Large intestine (tissue), 3 donors: ENCODE results near the gene TBC1D7. TPM values are rescaled to one million over a fixed set of nuclear protein-coding genes. Genes with fewer than 3 reads are reported as not detected.

Experiments used
- DNase-seq, 2 donors: peaks; one replicate each; pipeline versions ENCODE4 v3.0.0 to v3.0.0-alpha.2; 2013
- H3K27ac ChIP-seq: one replicate; pipeline ENCODE4 v1.5.1; 2013; ENCODE audit warnings: low read length
- H3K27me3 ChIP-seq: 2 replicates; pipeline ENCODE4 v1.6.1; 2013; ENCODE audit warnings: low read length; ENCODE audit not compliant: control insufficient read depth, insufficient read depth
- H3K36me3 ChIP-seq: 2 replicates; pipeline ENCODE4 v1.6.1; 2013; ENCODE audit warnings: low read length; ENCODE audit not compliant: control insufficient read depth, insufficient read depth
- H3K4me1 ChIP-seq: one replicate; pipeline ENCODE4 v1.6.1; 2013; ENCODE audit warnings: low read length; ENCODE audit not compliant: control insufficient read depth, insufficient read depth
- H3K4me3 ChIP-seq: one replicate; pipeline ENCODE4 v1.5.1; 2013; ENCODE audit warnings: low read length
- H3K9me3 ChIP-seq: one replicate; pipeline ENCODE4 v1.6.1; 2013; ENCODE audit warnings: mild to moderate bottlenecking, low read depth, low read length, moderate library complexity; ENCODE audit not compliant: control insufficient read depth
- WGBS: methylation state at CpG from one replicate; pipeline ENCODE4 v1.1.5; 2013; ENCODE audit warnings: low lambda C conversion rate; ENCODE audit not compliant: insufficient coverage; 5-methylcytosine and 5-hydroxymethylcytosine counted together
- polyA plus RNA-seq: library from polyadenylated mRNA; unstranded; fragments of 120-200 nt; gene quantifications from one replicate; pipeline ENCODE4 v1.2.1, GENCODE V29; 2013

The TBC1D7 gene
- polyA plus RNA-seq, 1 donor: 15.6 TPM

DNA sequence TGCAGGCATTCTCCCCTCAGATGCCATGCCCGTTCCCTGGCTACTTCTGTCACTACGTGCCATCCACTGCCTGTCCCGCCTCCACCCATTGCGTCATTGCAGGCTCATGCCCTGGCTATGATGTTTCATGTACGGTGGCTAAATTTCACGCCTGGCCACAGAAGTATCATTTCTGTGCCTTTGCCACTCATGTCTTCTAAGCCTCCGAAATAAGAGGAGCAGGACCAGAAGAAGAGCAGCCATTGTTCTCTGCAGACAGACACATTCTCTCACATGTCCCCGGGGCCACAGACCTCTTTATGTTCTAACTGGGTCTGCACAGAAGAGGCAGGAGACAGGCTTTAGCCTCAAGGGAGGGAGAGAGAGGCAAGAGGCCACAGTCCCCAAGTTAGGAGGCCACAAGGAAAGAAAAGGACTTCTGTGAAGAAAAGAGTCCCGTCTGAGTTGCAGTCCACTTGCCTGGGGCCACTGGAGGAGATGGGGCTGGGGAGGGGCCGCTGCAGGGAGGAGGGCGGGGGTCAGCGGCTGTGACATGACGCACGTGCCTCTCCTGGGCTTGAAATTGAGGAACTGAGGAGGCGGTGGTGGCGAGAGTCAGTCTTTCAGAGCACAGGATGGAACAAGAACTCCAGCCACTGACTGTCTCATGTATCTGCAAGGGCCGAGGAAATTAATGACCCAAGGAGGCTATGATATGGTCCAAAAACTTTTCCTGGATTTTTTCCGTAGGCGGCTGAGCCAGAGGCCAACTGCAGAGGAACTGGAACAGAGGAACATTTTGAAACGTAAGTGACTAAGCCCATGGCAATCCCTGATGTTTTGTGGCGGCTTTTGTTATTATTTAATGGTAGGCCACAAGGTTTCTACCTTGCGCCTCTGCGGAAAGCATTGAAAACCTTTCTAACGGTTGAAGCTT lies 55.9 kb downstream of the TBC1D7 start:
- DNase-seq: no peak
- no peak overlapping the region for H3K4me3 ChIP-seq

DNA sequence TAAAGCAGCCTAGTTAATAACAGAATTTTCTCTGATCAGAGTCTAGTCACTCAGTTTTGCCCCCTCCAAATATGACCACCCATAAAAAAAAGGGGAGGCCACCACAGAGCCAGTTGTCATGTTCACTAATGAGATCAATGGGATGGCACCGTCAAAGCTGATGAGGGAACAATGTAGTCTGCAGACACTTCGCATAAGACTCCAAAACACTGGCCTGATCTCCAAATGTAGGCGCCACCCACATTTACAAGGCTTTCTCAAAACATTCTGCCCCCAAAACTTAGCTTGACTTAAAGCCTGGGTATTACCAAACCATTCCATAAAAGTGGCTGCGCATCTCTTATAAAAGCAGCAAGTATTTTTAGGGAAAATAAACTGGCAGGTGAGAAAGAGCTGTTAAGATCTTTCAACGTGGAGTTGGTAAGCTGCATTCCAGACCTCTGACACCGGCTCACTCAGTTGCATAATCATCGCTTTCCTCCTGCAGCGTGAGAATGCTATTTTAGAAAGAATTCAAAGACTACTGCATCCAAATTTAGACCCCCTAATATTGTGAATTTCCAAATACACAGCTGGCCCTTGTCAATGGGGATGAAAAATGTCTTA lies 59.3 kb downstream of the TBC1D7 start:
- Histone ChIP-seq H3K36me3 (no peaks in the 10 kb centered on the region), H3K27me3 (no peaks in the 10 kb centered on the region), H3K4me3 (no peak overlapping the region), H3K4me1 (no peaks in the 10 kb centered on the region), H3K9me3 (no peaks in the 10 kb centered on the region), H3K27ac (no peak overlapping the region)
- no CpG with 5 or more reads among the region's 8 CpGs for WGBS
- DNase-seq: no peak

More for the DNA sequence above, 55.9 kb downstream of the TBC1D7 start:
- Histone ChIP-seq H3K27me3 (no peaks in the 10 kb centered on the region), H3K36me3 (no peaks in the 10 kb centered on the region), H3K9me3 (no peaks in the 10 kb centered on the region), H3K27ac (no peak overlapping the region), H3K4me1 (no peaks in the 10 kb centered on the region)
- 93% methylated on average over 5 of the region's 24 CpGs for WGBS

DNA sequence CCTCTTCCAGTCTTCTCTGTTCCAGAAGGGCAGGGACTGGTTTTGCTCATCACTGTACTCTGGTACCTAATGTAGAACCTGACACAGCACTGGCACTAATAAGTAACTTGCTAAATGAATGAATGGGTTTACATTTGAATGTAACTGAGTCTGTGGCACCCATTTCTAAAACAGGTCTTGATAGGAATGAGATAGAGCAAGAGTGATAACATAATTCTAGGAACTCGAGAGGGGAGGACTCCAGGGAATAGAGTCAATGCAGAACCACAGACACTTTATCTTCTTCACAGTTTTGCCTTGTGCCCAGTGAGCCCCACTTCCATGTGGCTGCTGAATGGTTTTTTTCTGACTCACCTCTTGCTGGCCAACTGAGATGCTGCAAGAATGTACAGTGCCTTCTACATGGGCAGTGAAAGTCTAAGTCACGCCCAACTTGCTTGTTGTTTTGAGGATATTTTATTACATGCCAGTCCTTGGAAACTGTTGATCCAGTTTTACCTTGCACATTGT lies 61.1 kb downstream of the TBC1D7 start:
- DNase-seq: no peak
- no peaks in the 10 kb centered on the region for H3K4me1 ChIP-seq
- H3K27ac ChIP-seq: no peak overlapping the region
- H3K4me3 ChIP-seq: no peak overlapping the region
- no peaks in the 10 kb centered on the region for H3K9me3 ChIP-seq
- no CpG with 5 or more reads among the region's 2 CpGs for WGBS
- H3K27me3 ChIP-seq: no peaks in the 10 kb centered on the region
- H3K36me3 ChIP-seq: no peaks in the 10 kb centered on the region

DNA sequence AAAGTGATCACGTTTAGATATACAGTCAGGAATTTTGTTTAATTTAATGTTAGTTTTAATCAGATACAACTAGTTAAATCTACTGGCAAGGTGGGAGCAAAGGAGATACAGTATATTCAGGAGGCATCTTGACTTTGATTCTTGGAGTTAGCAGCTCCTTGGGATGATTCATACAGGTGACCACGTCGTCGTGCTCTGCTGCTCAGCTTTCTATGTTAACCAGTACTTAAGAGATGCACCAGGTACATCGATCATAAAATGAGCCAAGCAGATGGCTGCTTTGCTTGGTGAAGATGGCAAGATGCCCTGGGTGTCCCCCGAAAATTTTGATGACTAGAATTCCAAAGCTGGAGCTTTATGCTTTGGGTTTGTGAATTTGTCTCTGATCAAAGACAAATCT lies 64.7 kb downstream of the TBC1D7 start:
- H3K36me3 ChIP-seq: no peaks in the 10 kb centered on the region
- 100% methylated on average over 1 of the region's 6 CpGs for WGBS
- DNase-seq: no peak
- H3K4me1 ChIP-seq: no peaks in the 10 kb centered on the region
- H3K4me3 ChIP-seq: no peak overlapping the region
- H3K9me3 ChIP-seq: no peaks in the 10 kb centered on the region
- H3K27me3 ChIP-seq: no peaks in the 10 kb centered on the region
- no peak overlapping the region for H3K27ac ChIP-seq

DNA sequence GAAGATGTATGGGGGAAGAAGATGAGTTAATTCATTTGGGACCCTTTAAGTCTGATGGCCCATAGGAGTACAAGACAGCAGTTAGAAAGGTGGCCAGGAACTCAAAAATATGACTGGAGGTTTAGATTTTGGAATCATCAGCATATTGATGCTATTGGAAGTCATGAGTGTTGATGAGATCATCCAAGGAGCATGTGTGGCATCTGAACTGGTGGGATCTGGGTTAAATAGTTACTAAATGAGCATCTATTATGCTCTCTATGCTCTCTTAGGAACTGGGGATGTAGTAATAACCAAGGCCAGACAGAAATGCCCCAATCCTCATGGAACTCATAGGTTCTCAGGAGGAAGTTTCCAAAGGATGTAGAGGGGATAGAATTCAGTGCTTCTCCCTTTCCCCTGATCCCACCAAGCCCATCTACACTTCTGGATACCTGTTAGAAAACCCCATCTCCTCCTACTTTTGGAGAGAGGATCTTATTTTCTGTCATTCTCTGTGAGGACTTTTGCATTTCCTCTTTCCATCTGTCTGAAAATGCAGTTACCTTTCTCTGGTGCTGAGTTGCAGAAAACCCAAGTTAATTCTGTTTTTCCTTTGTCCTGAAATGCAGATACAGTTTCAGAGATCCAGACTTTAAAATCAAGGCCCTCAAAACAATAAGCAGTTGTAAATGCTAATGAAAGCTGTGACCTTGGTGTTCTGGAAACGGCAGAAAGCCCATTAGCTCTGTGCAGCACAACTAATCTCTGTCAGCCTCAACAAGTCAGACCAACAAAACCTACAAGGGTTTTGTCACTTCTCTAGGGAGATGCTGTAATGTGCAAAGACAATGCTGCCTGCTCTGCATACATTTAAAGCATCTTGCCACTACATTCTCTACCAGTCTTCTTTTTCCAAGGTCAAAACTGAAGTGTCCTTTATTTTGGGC lies 65.8 kb downstream of the TBC1D7 start:
- Histone ChIP-seq H3K4me3 (no peak overlapping the region), H3K36me3 (no peaks in the 10 kb centered on the region), H3K27ac (no peak overlapping the region), H3K4me1 (no peaks in the 10 kb centered on the region), H3K9me3 (no peaks in the 10 kb centered on the region), H3K27me3 (no peaks in the 10 kb centered on the region)
- WGBS: no CpG with 5 or more reads among the region's 1 CpG
- DNase-seq: no peak

DNA sequence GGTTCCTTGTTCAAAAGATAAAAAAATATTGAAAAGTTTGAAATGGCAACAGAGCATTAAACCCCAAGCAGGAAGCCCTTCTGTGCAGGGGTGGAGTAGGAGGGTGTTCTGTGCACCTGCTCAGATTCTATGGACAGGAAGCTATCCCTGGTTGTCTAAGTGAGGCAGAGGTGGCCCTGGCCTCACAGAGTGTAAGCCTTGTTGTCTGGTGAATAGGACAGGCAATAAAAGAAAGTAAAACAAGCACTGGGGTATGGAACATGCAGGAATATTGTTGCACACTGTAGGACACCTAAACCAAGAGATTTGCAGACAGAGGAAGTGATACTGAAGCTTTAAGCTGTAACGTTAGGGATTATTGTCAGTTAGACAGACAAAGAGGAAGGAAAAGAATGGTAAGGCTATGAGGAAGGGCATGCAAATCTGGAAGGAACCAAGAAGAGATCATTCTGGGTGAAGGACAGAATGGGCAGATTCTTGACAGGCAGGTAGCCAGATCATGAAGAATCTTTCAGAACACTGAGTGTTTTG lies 66.8 kb downstream of the TBC1D7 start:
- no peak for DNase-seq
- no peaks in the 10 kb centered on the region for H3K9me3 ChIP-seq
- H3K27ac ChIP-seq: no peak overlapping the region
- H3K27me3 ChIP-seq: no peaks in the 10 kb centered on the region
- 83% methylated on average over 1 of the region's 1 CpG for WGBS
- no peaks in the 10 kb centered on the region for H3K36me3 ChIP-seq
- no peak overlapping the region for H3K4me3 ChIP-seq
- no peaks in the 10 kb centered on the region for H3K4me1 ChIP-seq

DNA sequence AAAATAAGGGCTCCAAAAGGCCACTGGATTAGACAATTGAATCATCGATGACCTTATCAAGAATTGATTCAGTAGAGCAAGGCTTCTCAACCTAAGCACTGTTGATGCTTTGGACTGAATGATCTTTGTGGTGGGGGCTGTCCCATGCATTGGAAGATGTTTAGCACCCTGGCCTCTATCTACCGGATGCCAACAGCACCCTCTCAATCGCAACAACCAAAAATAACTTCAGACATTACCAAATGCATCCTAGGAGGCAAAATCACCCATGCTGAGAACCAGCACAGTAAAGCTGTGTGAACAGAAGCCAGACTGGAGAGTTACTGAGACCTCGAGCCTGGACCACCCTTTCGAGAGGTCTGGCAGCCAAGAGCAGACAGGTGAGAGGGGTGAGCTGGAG lies 67.5 kb downstream of the TBC1D7 start:
- Histone ChIP-seq H3K27ac (no peak overlapping the region), H3K27me3 (no peaks in the 10 kb centered on the region), H3K9me3 (peaks cover 3% of the 10 kb centered on the region), H3K36me3 (no peaks in the 10 kb centered on the region), H3K4me3 (no peak overlapping the region), H3K4me1 (no peaks in the 10 kb centered on the region)
- DNase-seq: no peak
- WGBS: 100% methylated on average over 2 of the region's 5 CpGs

DNA sequence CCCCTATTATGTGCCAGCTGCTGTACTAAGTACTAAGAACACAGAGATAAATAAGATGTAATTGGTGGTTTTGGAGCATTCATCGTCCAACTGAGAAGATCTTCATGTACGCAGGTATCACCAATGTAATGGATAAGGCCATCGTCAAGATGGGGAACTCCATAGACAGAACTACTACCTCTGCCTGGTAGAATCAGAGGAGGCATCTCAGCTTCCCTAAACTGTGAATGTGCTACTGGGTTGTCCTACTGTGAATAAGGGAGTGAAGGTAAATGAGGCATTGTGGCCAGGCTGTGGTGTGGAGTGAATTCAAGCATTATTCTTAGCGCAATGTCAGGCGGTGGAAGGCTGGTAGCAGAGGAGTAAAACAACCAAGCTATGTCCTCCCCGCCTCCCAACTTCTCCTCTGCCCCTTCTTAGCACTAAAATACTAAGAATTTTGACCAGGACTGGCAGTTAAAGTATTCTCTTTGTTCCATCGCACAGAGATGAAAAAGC lies 68.2 kb downstream of the TBC1D7 start:
- no CpG with 5 or more reads among the region's 7 CpGs for WGBS
- Histone ChIP-seq H3K36me3 (no peaks in the 10 kb centered on the region), H3K9me3 (peaks cover 5% of the 10 kb centered on the region)

DNA sequence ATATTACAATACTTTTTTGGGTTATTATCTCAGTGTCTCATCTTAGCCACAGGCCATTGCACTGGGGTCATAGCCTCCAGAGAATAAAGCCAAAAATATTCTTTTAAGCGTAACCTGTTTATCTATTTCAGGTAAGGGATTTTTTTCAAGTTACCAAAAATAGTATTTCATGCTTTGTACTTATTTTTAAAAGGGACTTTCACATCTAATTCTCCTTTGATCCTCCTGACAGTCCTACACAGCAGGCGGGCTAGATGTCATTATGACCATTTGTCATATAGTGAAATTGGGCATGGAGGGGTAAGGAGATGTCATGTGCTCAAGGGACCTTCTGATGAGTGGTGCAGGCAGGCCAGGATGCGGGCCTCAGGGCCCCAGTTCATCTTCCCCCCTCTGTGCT lies 68.9 kb downstream of the TBC1D7 start:
- Histone ChIP-seq H3K4me3 (no peak overlapping the region), H3K27ac (no peak overlapping the region), H3K9me3 (peaks cover 5% of the 10 kb centered on the region), H3K36me3 (no peaks in the 10 kb centered on the region), H3K27me3 (no peaks in the 10 kb centered on the region), H3K4me1 (no peaks in the 10 kb centered on the region)
- DNase-seq: no peak
- 100% methylated on average over 1 of the region's 3 CpGs for WGBS

More for the DNA sequence above, 68.2 kb downstream of the TBC1D7 start:
- Histone ChIP-seq H3K4me3 (no peak overlapping the region), H3K4me1 (no peaks in the 10 kb centered on the region), H3K27ac (no peak overlapping the region), H3K27me3 (no peaks in the 10 kb centered on the region)
- DNase-seq: no peak
